Endodermal cell (in vitro differentiated cells): ENCODE results near the gene HAUS8. TPM values are rescaled to one million over a fixed set of nuclear protein-coding genes. Genes with fewer than 3 reads are reported as not detected.

ENCODE experiments used
- DNase-seq: peaks from one replicate; pipeline ENCODE4 v3.0.0-alpha.2; 2017
- H3K27ac ChIP-seq: 2 replicates; pipeline ENCODE4 v1.5.1; 2013; ENCODE audit warnings: mild to moderate bottlenecking, low read depth, low read length, moderate library complexity
- H3K27me3 ChIP-seq: 2 replicates; pipeline ENCODE4 v1.6.1; 2013; ENCODE audit warnings: mild to moderate bottlenecking, low read length, moderate library complexity; ENCODE audit not compliant: insufficient read depth, control insufficient read depth, poor library complexity, severe bottlenecking
- H3K36me3 ChIP-seq: 2 replicates; pipeline ENCODE4 v1.7.0; 2013; ENCODE audit warnings: mild to moderate bottlenecking, low read length, moderate library complexity; ENCODE audit not compliant: control insufficient read depth, insufficient read depth
- H3K4me1 ChIP-seq: one replicate; pipeline ENCODE4 v1.7.0; 2013; ENCODE audit warnings: low read length; ENCODE audit not compliant: control insufficient read depth, insufficient read depth
- H3K4me3 ChIP-seq: 2 replicates; pipeline ENCODE4 v1.5.1; 2013; ENCODE audit warnings: mild to moderate bottlenecking, low read length, moderate library complexity
- H3K9ac ChIP-seq: 2 replicates; pipeline ENCODE4 v1.6.1; 2013; ENCODE audit warnings: mild to moderate bottlenecking, low read length, moderate library complexity; ENCODE audit not compliant: poor library complexity, severe bottlenecking; ENCODE audit errors: extremely low read depth
- H3K9me3 ChIP-seq: 2 replicates; pipeline ENCODE4 v1.6.1; 2013; ENCODE audit warnings: mild to moderate bottlenecking, low read length, moderate library complexity; ENCODE audit not compliant: control insufficient read depth
- H3K27ac Mint-ChIP-seq: 2 replicates; pipeline ENCODE4 v1.8.0; 2020; ENCODE audit warnings: mixed read lengths
- H3K27me3 Mint-ChIP-seq: 2 replicates; pipeline ENCODE4 v1.8.0; 2021; ENCODE audit warnings: mild to moderate bottlenecking, mixed read lengths; ENCODE audit not compliant: insufficient read depth
- H3K36me3 Mint-ChIP-seq: 2 replicates; pipeline ENCODE4 v1.8.0; 2020; ENCODE audit warnings: low read depth, mixed read lengths
- H3K4me1 Mint-ChIP-seq: 2 replicates; pipeline ENCODE4 v1.8.0; 2020; ENCODE audit warnings: mixed read lengths
- H3K4me3 Mint-ChIP-seq: 2 replicates; pipeline ENCODE4 v1.8.0; 2020; ENCODE audit warnings: mild to moderate bottlenecking, moderate library complexity, mixed read lengths
- H3K9me3 Mint-ChIP-seq: 2 replicates; pipeline ENCODE4 v1.8.0; 2020; ENCODE audit warnings: mild to moderate bottlenecking, mixed read lengths
- WGBS, 2 experiments: methylation state at CpG; one replicate each; pipeline versions ENCODE4 v1.1.5 to v1.1.7; 2013; ENCODE audit warnings: missing lambda C conversion rate in 2 of 2, mixed read lengths in 1 of 2; ENCODE audit not compliant: insufficient coverage in 1 of 2, insufficient read length in 1 of 2; 5-methylcytosine and 5-hydroxymethylcytosine counted together
- total RNA-seq, 2 donors: library from RNA; stranded (reverse); fragmentation: NEBNext Ultra II Directional in 1 of 2; extraction: Animal tissue kit (Norgen Biotek cat#: 25700) in 1 of 2; gene quantifications; 2 replicates in 1 of 2; 3 replicates in 1 of 2; pipeline ENCODE4 v1.2.1, GENCODE V29; 2021
- TF ChIP-seq, protein P1 (sequence below): fragments of 200-600 bp; sonication (generic); conservative IDR thresholded peaks from 2 replicates; pipeline ENCODE4 v1.5.0; 2021; ENCODE audit warnings: antibody characterized with exemption, mild to moderate bottlenecking

Gene HAUS8
- total RNA-seq, 2 donors from 2014 or later: 19.4 to 19.9 TPM

- Histone ChIP-seq H3K9me3 (no peaks in the 10 kb centered on the region), H3K27ac (no peak overlapping the region)
- peak overlapping the region; percentile 93 for H3K4me3 Mint-ChIP-seq
Observed at GRCh38 chr19:17073869-17074633, 1.2 kb downstream of the HAUS8 start.

DNA sequence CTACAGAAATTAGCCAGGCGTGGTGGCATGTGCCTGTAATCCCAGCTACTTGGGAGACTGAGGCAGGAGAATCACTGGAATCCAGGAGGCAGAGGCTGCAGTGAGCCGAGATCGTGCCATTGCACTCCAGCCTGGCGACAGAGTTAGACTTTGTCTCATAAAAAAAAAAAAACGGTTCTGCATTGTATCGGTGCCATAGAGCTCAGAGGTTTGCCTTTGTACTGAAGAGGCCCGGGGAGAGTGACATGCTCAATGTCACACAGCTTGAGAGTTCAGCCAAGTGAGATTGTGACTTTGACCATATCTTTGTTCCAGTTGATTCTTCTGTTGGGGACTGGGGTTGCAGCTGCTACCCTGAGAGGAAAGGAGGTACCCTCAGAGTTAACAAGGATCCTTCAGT lies 4.3 kb downstream of the HAUS8 start:
- peaks cover 24% of the 10 kb centered on the region for H3K4me1 Mint-ChIP-seq
- Histone ChIP-seq H3K9me3 (no peaks in the 10 kb centered on the region), H3K4me3 (no peak overlapping the region), H3K27ac (no peak overlapping the region), H3K4me1 (peaks cover 4% of the 10 kb centered on the region), H3K27me3 (no peaks in the 10 kb centered on the region), H3K36me3 (peaks cover 41% of the 10 kb centered on the region), H3K9ac (no peak overlapping the region)
- no peak for DNase-seq
- H3K4me3 Mint-ChIP-seq: no peak overlapping the region
- peaks cover 40% of the 10 kb centered on the region for H3K36me3 Mint-ChIP-seq
- H3K9me3 Mint-ChIP-seq: no peaks in the 10 kb centered on the region
- TF ChIP-seq, protein P1, sequence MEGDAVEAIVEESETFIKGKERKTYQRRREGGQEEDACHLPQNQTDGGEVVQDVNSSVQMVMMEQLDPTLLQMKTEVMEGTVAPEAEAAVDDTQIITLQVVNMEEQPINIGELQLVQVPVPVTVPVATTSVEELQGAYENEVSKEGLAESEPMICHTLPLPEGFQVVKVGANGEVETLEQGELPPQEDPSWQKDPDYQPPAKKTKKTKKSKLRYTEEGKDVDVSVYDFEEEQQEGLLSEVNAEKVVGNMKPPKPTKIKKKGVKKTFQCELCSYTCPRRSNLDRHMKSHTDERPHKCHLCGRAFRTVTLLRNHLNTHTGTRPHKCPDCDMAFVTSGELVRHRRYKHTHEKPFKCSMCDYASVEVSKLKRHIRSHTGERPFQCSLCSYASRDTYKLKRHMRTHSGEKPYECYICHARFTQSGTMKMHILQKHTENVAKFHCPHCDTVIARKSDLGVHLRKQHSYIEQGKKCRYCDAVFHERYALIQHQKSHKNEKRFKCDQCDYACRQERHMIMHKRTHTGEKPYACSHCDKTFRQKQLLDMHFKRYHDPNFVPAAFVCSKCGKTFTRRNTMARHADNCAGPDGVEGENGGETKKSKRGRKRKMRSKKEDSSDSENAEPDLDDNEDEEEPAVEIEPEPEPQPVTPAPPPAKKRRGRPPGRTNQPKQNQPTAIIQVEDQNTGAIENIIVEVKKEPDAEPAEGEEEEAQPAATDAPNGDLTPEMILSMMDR: no peak
- peak overlapping the region; percentile 27 for H3K27ac Mint-ChIP-seq
- H3K27me3 Mint-ChIP-seq: no peaks in the 10 kb centered on the region
- WGBS, 2 experiments: 93 to 95% methylated on average over 6 to 7 of the region's 7 CpGs

More at GRCh38 chr19:17073869-17074633, 1.2 kb downstream of the HAUS8 start:
- H3K36me3 Mint-ChIP-seq: peaks cover 22% of the 10 kb centered on the region
- Histone ChIP-seq H3K4me1 (peaks cover 7% of the 10 kb centered on the region), H3K27me3 (no peaks in the 10 kb centered on the region), H3K4me3 (peak overlapping the region; percentile 95), H3K9ac (peak overlapping the region; percentile 91), H3K36me3 (peaks cover 26% of the 10 kb centered on the region)
- H3K9me3 Mint-ChIP-seq: no peaks in the 10 kb centered on the region
- peak overlapping the region; percentile 99 for H3K27ac Mint-ChIP-seq
- TF ChIP-seq, protein P1: no peak
- no peaks in the 10 kb centered on the region for H3K27me3 Mint-ChIP-seq
- 38 to 40% methylated on average over 15 to 16 of the region's 18 CpGs for WGBS, 2 experiments
- DNase-seq: peak; percentile 77
- peaks cover 28% of the 10 kb centered on the region for H3K4me1 Mint-ChIP-seq

GRCh38 chr19:17070421-17070820 lies 4.8 kb downstream of the HAUS8 start:
- Histone ChIP-seq H3K27ac (no peak overlapping the region), H3K27me3 (no peaks in the 10 kb centered on the region), H3K4me3 (no peak overlapping the region), H3K4me1 (peaks cover 4% of the 10 kb centered on the region), H3K9ac (no peak overlapping the region), H3K9me3 (no peaks in the 10 kb centered on the region), H3K36me3 (peaks cover 44% of the 10 kb centered on the region)
- peaks cover 40% of the 10 kb centered on the region for H3K36me3 Mint-ChIP-seq
- DNase-seq: no peak
- H3K4me1 Mint-ChIP-seq: peaks cover 24% of the 10 kb centered on the region
- H3K27me3 Mint-ChIP-seq: no peaks in the 10 kb centered on the region
- peak overlapping the region; percentile 27 for H3K27ac Mint-ChIP-seq
- TF ChIP-seq, protein P1: no peak
- no peak overlapping the region for H3K4me3 Mint-ChIP-seq
- no peaks in the 10 kb centered on the region for H3K9me3 Mint-ChIP-seq
- WGBS, 2 experiments: 92 to 94% methylated on average over 9 to 12 of the region's 12 CpGs
